Neural progenitor cell (in vitro differentiated cells): Measurements from ENCODE around the gene CLDN1. TPM values are rescaled to one million over a fixed set of nuclear protein-coding genes. Genes with fewer than 3 reads are reported as not detected.

ENCODE experiments used
- DNase-seq: peaks from one replicate; pipeline ENCODE4 v3.0.0-alpha.2; 2016; ENCODE audit warnings: low spot score
- H2AFZ ChIP-seq: fragments of 200-600 bp; sonication (generic); replicated peaks from 2 replicates; pipeline ENCODE4 v1.6.1; 2016; ENCODE audit warnings: antibody characterized with exemption
- H3F3A ChIP-seq: fragments of 200-600 bp; sonication (generic); 2 replicates; pipeline ENCODE4 v1.6.1; 2016; ENCODE audit warnings: antibody characterized with exemption, low read depth
- H3K27ac ChIP-seq: fragments of 200-600 bp; sonication (generic); 2 replicates; pipeline ENCODE4 v1.5.1; 2016; ENCODE audit warnings: mild to moderate bottlenecking
- H3K27me3 ChIP-seq: fragments of 200-600 bp; sonication (generic); 2 replicates; pipeline ENCODE4 v1.6.1; 2016; ENCODE audit warnings: mild to moderate bottlenecking, moderate library complexity
- H3K36me3 ChIP-seq: fragments of 200-600 bp; sonication (generic); 2 replicates; pipeline ENCODE4 v1.5.1; 2016
- H3K4me1 ChIP-seq: fragments of 200-600 bp; sonication (generic); 2 replicates; pipeline ENCODE4 v1.6.1; 2016; ENCODE audit warnings: mixed run types
- H3K4me2 ChIP-seq: fragments of 200-600 bp; sonication (generic); 2 replicates; pipeline ENCODE4 v1.6.1; 2016
- H3K4me3 ChIP-seq: fragments of 200-600 bp; sonication (generic); 2 replicates; pipeline ENCODE4 v1.5.1; 2016
- H3K79me2 ChIP-seq: fragments of 200-600 bp; sonication (generic); 2 replicates; pipeline ENCODE4 v1.6.1; 2016; ENCODE audit warnings: low read depth
- H3K9ac ChIP-seq: fragments of 200-600 bp; sonication (generic); 2 replicates; pipeline ENCODE4 v1.6.1; 2016
- H3K9me3 ChIP-seq: fragments of 200-600 bp; sonication (generic); 2 replicates; pipeline ENCODE4 v1.5.1; 2016; ENCODE audit warnings: low read depth
- H4K20me1 ChIP-seq: fragments of 200-600 bp; sonication (generic); 2 replicates; pipeline ENCODE4 v1.6.1; 2016; ENCODE audit warnings: low read depth
- H3K27ac Mint-ChIP-seq: 3 replicates; pipeline ENCODE4 v1.8.0; 2021; ENCODE audit warnings: mixed read lengths
- H3K27me3 Mint-ChIP-seq: 2 replicates; pipeline ENCODE4 v1.8.0; 2022; ENCODE audit warnings: low read depth, mild to moderate bottlenecking, inconsistent platforms, moderate library complexity, mixed read lengths; ENCODE audit not compliant: insufficient read depth
- H3K36me3 Mint-ChIP-seq: 3 replicates; pipeline ENCODE4 v1.8.0; 2021; ENCODE audit warnings: mixed read lengths
- H3K4me1 Mint-ChIP-seq: 3 replicates; pipeline ENCODE4 v1.8.0; 2021; ENCODE audit warnings: mixed read lengths
- H3K4me3 Mint-ChIP-seq: 3 replicates; pipeline ENCODE4 v1.8.0; 2021; ENCODE audit warnings: mild to moderate bottlenecking, moderate library complexity, mixed read lengths
- H3K9me3 Mint-ChIP-seq: 3 replicates; pipeline ENCODE4 v1.8.0; 2020; ENCODE audit warnings: mixed read lengths
- CTCF ChIP-seq: fragments of 200-600 bp; sonication (generic); IDR thresholded peaks from 2 replicates; pipeline ENCODE4 v1.5.1; 2017; ENCODE audit warnings: antibody characterized with exemption, mild to moderate bottlenecking
- EZH2 ChIP-seq: fragments of 200-600 bp; sonication (generic); IDR thresholded peaks from 2 replicates; pipeline ENCODE4 v1.6.1; 2017; ENCODE audit warnings: antibody characterized with exemption, mild to moderate bottlenecking, moderate library complexity
- EZH2phosphoT487 ChIP-seq: fragments of 200-600 bp; sonication (generic); IDR thresholded peaks from 2 replicates; pipeline ENCODE4 v1.6.1; 2017; ENCODE audit warnings: antibody characterized with exemption
- total RNA-seq: library from RNA; depleted of rRNA; stranded (reverse); fragments of >200 nt; gene quantifications from 2 replicates; pipeline ENCODE4 v1.2.3, GENCODE V29; 2015; ENCODE audit warnings: low replicate concordance

CLDN1 gene
- total RNA-seq, 1 donor from 2014 or later = 0.24 TPM

GRCh38 chr3:190357468-190357867, 35.2 kb upstream of the CLDN1 start:
- Histone ChIP-seq H2AFZ (no peak overlapping the region), H3K4me2 (no peak overlapping the region), H3K27me3 (no peaks in the 10 kb centered on the region), H3F3A (no peaks in the 10 kb centered on the region), H3K9ac (no peak overlapping the region), H4K20me1 (no peaks in the 10 kb centered on the region), H3K9me3 (no peaks in the 10 kb centered on the region), H3K36me3 (no peaks in the 10 kb centered on the region), H3K4me3 (no peak overlapping the region), H3K4me1 (peaks cover 5% of the 10 kb centered on the region), H3K27ac (no peak overlapping the region), H3K79me2 (no peaks in the 10 kb centered on the region)
- H3K4me1 Mint-ChIP-seq = peaks cover 4% of the 10 kb centered on the region
- H3K4me3 Mint-ChIP-seq = no peak overlapping the region
- no peaks in the 10 kb centered on the region for H3K36me3 Mint-ChIP-seq
- TF ChIP-seq EZH2phosphoT487 = no peak
- no peak for TF ChIP-seq EZH2
- no peak for TF ChIP-seq CTCF
- H3K9me3 Mint-ChIP-seq = peaks cover 2% of the 10 kb centered on the region
- no peak overlapping the region for H3K27ac Mint-ChIP-seq
- H3K27me3 Mint-ChIP-seq = no peaks in the 10 kb centered on the region
- DNase-seq = no peak

- Histone ChIP-seq H3K27me3 (no peaks in the 10 kb centered on the region), H3K4me3 (no peak overlapping the region), H4K20me1 (no peaks in the 10 kb centered on the region), H3F3A (no peaks in the 10 kb centered on the region), H2AFZ (no peak overlapping the region), H3K79me2 (no peaks in the 10 kb centered on the region), H3K9ac (no peak overlapping the region), H3K36me3 (no peaks in the 10 kb centered on the region), H3K4me1 (no peaks in the 10 kb centered on the region), H3K27ac (no peak overlapping the region), H3K9me3 (no peaks in the 10 kb centered on the region), H3K4me2 (no peak overlapping the region)
- no peak for DNase-seq
- Mint-ChIP-seq H3K9me3 (no peaks in the 10 kb centered on the region), H3K4me1 (no peaks in the 10 kb centered on the region), H3K27ac (no peak overlapping the region), H3K36me3 (no peaks in the 10 kb centered on the region), H3K4me3 (no peak overlapping the region), H3K27me3 (no peaks in the 10 kb centered on the region)
- TF ChIP-seq CTCF (no peak), EZH2phosphoT487 (no peak), EZH2 (no peak)
Measured at GRCh38 chr3:190356246-190356645, 34.0 kb upstream of the CLDN1 start.

GRCh38 chr3:190352861-190353457, 30.7 kb upstream of the CLDN1 start:
- Histone ChIP-seq H3K27ac (no peak overlapping the region), H2AFZ (no peak overlapping the region), H3K79me2 (no peaks in the 10 kb centered on the region), H4K20me1 (no peaks in the 10 kb centered on the region), H3K9me3 (no peaks in the 10 kb centered on the region), H3K4me2 (no peak overlapping the region), H3F3A (no peaks in the 10 kb centered on the region), H3K9ac (no peak overlapping the region), H3K4me3 (no peak overlapping the region), H3K27me3 (no peaks in the 10 kb centered on the region), H3K36me3 (no peaks in the 10 kb centered on the region), H3K4me1 (no peaks in the 10 kb centered on the region)
- Mint-ChIP-seq H3K4me1 (no peaks in the 10 kb centered on the region), H3K36me3 (no peaks in the 10 kb centered on the region), H3K27ac (no peak overlapping the region), H3K4me3 (no peak overlapping the region), H3K9me3 (no peaks in the 10 kb centered on the region), H3K27me3 (no peaks in the 10 kb centered on the region)
- TF ChIP-seq CTCF = no peak
- no peak for TF ChIP-seq EZH2
- TF ChIP-seq EZH2phosphoT487 = no peak
- no peak for DNase-seq
